Esophagus squamous epithelium (tissue), 5 donors: ENCODE results near the gene CYS1. TPM values are rescaled to one million over a fixed set of nuclear protein-coding genes. Genes with fewer than 3 reads are reported as not detected.

Experiments
- DNase-seq: peaks from one replicate; lab custom pipeline; 2025; lab: John Stamatoyannopoulos, UW
- H3K27ac ChIP-seq, 4 donors: fragments of 200-600 bp; sonication (generic); one replicate each; pipeline ENCODE4 v1.5.1; 2016 to 2019; ENCODE audit warnings: mild to moderate bottlenecking in 1 of 4
- H3K27me3 ChIP-seq, 4 donors: fragments of 200-600 bp; sonication (generic); 1 replicate in 3 of 4; 2 replicates in 1 of 4; pipeline versions ENCODE4 v1.5.1 to v1.6.0; 2017 to 2021; ENCODE audit warnings: antibody characterized with exemption in 1 of 4
- H3K36me3 ChIP-seq, 3 donors: fragments of 200-600 bp; sonication (generic); one replicate each; pipeline ENCODE4 v1.5.1; 2016 to 2019
- H3K4me1 ChIP-seq, 3 donors: fragments of 200-600 bp; sonication (generic); one replicate each; pipeline ENCODE4 v1.5.1; 2017 to 2019
- H3K4me3 ChIP-seq, 4 donors: fragments of 200-600 bp; sonication (generic); 1 replicate in 3 of 4; 2 replicates in 1 of 4; pipeline ENCODE4 v1.5.1; 2016 to 2019; ENCODE audit warnings: mild to moderate bottlenecking in 2 of 4, moderate library complexity in 1 of 4
- H3K9me3 ChIP-seq, 3 donors: fragments of 200-600 bp; sonication (generic); one replicate each; pipeline ENCODE4 v1.5.1; 2016 to 2019
- POLR2A ChIP-seq, 4 donors: fragments of 450-650 bp; IDR thresholded peaks; one replicate each; pipeline ENCODE4 v1.6.1; 2017; ENCODE audit warnings: antibody characterized with exemption in 4 of 4, mild to moderate bottlenecking in 4 of 4, moderate library complexity in 3 of 4
- WGBS, 2 donors: methylation state at CpG; one replicate each; pipeline ENCODE4 v1.1.5; 2018; 5-methylcytosine and 5-hydroxymethylcytosine counted together
- intact Hi-C: fragments of 100-400 bp; cut with DNase I; formaldehyde crosslinking; loops from one replicate; pipeline ENCODE4 v1.15.0; 2022
- total RNA-seq, 4 donors: library from RNA; depleted of rRNA; stranded (reverse); fragments of >200 nt; gene quantifications; one replicate each; pipeline ENCODE4 v1.1.0, GENCODE V29; 2016
- TF ChIP-seq, protein P1 (sequence below), 6 experiments: fragments of 450-650 bp in 4 of 6; fragments of 200-600 bp in 2 of 6; sonication (generic) in 2 of 6; IDR thresholded peaks; one replicate each; pipeline ENCODE4 v1.5.1; 2016 to 2019; ENCODE audit warnings: antibody characterized with exemption in 6 of 6, mild to moderate bottlenecking in 4 of 6, moderate library complexity in 4 of 6
- donor health status: DM: yes; HTN: yes; CAD: no.

Gene CYS1
- total RNA-seq, 4 donors from 2014 or later, result 0.09 to 2.5 (median 0.80) TPM

DNA sequence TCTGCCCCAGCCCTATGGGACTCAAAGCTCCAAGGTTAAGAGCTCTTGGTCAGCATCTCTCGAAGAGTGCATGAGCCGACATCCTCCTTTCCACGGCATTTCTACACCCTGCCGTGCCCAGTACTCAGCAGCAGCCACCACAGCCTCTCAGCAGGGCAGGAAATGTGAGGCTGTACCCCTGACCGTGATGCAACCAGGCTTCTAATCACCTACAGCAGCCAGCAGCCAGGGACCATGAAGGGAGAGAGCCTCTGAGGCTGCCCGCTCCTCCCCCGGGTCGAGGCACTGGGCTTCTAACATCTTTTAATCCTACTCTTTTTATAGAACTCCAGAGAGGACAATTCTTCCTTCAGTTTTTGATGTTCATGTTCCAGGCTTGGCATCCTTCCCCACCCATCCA, 6.5 kb downstream of the CYS1 start:
- intact Hi-C loops, result loop anchor here (10.0 kb wide), 1 partner anchor 361 kb away; no protein-coding TSS in a partner anchor
- Histone ChIP-seq H3K9me3 (no peaks in the 10 kb centered on the region), H3K4me1 (peaks cover 0 to 16% (median 0%) of the 10 kb centered on the region in 3 donors), H3K36me3 (no peaks in the 10 kb centered on the region), H3K27me3 (peaks cover 0 to 57% (median 0%) of the 10 kb centered on the region in 4 donors), H3K4me3 (no peak overlapping the region), H3K27ac (no peak overlapping the region)
- WGBS, 2 donors, result 60 to 78% methylated on average over 5 to 8 of the region's 8 CpGs
- TF ChIP-seq POLR2A (IDR thresholded peaks at IDR 0.05), result no peak
- TF ChIP-seq, protein P1, sequence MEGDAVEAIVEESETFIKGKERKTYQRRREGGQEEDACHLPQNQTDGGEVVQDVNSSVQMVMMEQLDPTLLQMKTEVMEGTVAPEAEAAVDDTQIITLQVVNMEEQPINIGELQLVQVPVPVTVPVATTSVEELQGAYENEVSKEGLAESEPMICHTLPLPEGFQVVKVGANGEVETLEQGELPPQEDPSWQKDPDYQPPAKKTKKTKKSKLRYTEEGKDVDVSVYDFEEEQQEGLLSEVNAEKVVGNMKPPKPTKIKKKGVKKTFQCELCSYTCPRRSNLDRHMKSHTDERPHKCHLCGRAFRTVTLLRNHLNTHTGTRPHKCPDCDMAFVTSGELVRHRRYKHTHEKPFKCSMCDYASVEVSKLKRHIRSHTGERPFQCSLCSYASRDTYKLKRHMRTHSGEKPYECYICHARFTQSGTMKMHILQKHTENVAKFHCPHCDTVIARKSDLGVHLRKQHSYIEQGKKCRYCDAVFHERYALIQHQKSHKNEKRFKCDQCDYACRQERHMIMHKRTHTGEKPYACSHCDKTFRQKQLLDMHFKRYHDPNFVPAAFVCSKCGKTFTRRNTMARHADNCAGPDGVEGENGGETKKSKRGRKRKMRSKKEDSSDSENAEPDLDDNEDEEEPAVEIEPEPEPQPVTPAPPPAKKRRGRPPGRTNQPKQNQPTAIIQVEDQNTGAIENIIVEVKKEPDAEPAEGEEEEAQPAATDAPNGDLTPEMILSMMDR (IDR thresholded peaks at IDR 0.05), result no peak
- DNase-seq, result no peak

DNA sequence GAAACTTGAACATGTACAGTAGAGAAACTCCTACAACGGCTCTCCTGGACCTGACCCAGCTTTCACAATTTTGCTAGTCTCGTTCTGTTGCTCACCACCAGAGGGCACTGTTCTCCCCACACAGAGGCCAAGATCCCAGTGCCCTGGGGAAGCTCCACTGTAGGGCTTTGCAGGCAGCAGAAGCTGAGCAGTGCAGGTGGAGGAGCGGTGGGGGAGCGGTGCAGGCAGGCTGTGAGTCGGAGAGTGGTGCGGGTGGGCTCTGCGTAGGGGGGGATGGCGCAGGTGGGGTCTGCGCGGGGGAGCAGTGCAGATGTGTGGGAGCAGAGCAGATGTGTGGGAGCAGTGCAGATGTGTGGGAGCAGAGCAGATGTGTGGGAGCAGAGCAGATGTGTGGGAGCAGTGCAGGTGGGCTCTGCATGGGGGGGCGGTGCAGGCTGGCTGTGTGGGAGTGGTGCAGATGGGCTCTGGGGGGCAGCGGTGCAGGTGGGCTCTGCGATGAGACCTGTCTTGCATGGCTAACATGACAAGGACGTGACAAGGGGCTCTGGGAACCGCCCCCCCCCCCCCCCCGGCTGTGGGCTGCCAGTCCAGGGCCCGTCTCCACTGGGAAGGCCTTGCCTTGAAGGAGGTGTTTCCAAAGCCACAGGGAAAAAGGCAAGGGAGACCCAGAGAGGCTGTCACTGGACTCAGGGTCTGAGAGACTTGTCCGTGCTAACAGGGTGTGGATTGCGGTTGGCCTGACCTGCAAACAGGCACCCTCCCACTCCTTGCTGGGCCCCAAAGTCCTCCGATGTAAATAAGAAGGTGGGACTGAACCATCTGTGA, 7.3 kb downstream of the CYS1 start:
- H3K4me3 ChIP-seq, result no peak overlapping the region
- no peak for DNase-seq
- intact Hi-C loops, result loop anchor here (10.0 kb wide), 1 partner anchor 362 kb away; no protein-coding TSS in a partner anchor
- peaks cover 0 to 49% (median 0%) of the 10 kb centered on the region in 4 donors for H3K27me3 ChIP-seq
- H3K36me3 ChIP-seq, result no peaks in the 10 kb centered on the region
- WGBS, 2 donors, result 47 to 51% methylated on average over 8 to 10 of the region's 20 CpGs
- H3K9me3 ChIP-seq, result no peaks in the 10 kb centered on the region
- no peak overlapping the region for H3K27ac ChIP-seq
- peaks cover 0 to 10% (median 0%) of the 10 kb centered on the region in 3 donors for H3K4me1 ChIP-seq
- TF ChIP-seq, protein P1 (IDR thresholded peaks at IDR 0.05), result peak; percentile 83 to 92 (median 90)
- no peak for TF ChIP-seq POLR2A (IDR thresholded peaks at IDR 0.05)

DNA sequence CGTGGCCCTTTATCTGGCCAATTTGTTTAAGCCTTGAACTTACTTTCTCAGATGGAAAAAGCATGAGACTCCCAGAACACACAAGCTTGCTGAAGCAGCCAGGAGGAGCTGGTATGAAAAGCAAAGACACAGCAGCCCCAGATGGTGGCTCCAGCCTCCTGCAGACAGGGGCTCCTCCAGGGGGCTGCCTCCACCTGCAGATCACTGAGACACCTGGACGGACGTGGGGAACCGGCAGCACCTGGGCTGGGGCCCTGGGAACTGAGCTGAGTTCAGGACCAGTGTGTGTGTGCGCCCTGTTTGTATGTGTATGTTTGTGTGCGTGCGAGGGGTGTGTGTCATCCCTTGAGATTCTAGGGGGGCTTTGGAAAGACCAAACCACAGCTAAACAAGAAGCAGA, 8.6 kb downstream of the CYS1 start:
- 88 to 96% methylated on average over 3 to 7 of the region's 7 CpGs for WGBS, 2 donors
- no peak for DNase-seq
- intact Hi-C loops, result loop anchor here (10.0 kb wide), 1 partner anchor 363 kb away; no protein-coding TSS in a partner anchor
- H3K36me3 ChIP-seq, result no peaks in the 10 kb centered on the region
- H3K9me3 ChIP-seq, result no peaks in the 10 kb centered on the region
- peaks cover 0 to 10% (median 0%) of the 10 kb centered on the region in 3 donors for H3K4me1 ChIP-seq
- H3K4me3 ChIP-seq, result no peak overlapping the region
- H3K27me3 ChIP-seq, result peaks cover 0 to 38% (median 0%) of the 10 kb centered on the region in 4 donors
- TF ChIP-seq, protein P1 (IDR thresholded peaks at IDR 0.05), result no peak
- no peak for TF ChIP-seq POLR2A (IDR thresholded peaks at IDR 0.05)
- H3K27ac ChIP-seq, result no peak overlapping the region

DNA sequence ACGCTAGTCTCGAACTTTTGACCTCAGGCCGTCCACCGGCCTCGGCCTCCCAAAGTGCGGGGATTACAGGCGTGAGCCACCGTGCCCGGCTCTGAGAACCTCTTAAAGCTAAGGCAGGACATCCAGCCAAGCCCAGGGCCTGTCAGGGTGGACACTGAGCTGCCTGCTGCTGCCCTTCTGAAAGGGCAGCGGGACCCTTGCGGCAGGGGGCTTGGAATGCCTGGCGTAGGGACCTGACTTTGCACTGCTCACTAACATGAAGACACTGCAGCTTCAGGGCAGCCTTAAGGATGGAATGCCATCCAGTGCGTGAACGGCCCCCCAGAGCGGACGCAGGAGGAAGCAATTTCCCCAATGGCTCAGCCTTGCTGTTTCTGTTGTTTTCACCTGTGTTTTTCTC, 9.0 kb downstream of the CYS1 start:
- Histone ChIP-seq H3K4me3 (no peak overlapping the region), H3K4me1 (peaks cover 0 to 10% (median 0%) of the 10 kb centered on the region in 3 donors), H3K9me3 (no peaks in the 10 kb centered on the region), H3K36me3 (no peaks in the 10 kb centered on the region), H3K27ac (no peak overlapping the region), H3K27me3 (peaks cover 0 to 34% (median 0%) of the 10 kb centered on the region in 4 donors)
- WGBS, 2 donors, result 100% methylated on average over 4 of the region's 16 CpGs; no CpG with 5 or more reads in 1 of the 2 donors
- intact Hi-C loops, result loop anchor here (10.0 kb wide), 1 partner anchor 364 kb away; no protein-coding TSS in a partner anchor
- no peak for DNase-seq
- TF ChIP-seq, protein P1 (IDR thresholded peaks at IDR 0.05), result no peak
- no peak for TF ChIP-seq POLR2A (IDR thresholded peaks at IDR 0.05)

DNA sequence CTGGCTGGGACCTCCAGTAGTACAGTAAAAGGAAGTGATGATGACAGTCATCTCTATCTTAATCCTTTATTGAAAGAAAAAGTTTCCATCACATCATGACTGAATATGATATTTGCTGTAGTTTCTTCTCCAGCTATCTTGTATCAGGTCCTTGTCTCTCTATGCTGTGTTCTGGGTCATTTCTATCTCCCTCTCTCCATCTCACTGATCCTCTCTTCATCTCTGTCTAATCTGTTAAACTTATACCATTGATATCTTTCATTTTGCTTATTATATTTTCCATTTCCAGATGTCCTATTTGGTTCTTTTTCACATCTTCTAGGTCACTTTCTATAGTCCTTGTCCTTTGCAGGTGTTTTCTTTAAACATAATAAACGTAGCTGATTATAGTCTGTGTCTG, 12.3 kb downstream of the CYS1 start:
- Histone ChIP-seq H3K36me3 (no peaks in the 10 kb centered on the region), H3K27me3 (peaks cover 0 to 3% (median 0%) of the 10 kb centered on the region in 4 donors), H3K27ac (no peak overlapping the region), H3K4me1 (peaks cover 0 to 7% (median 0%) of the 10 kb centered on the region in 3 donors), H3K4me3 (no peak overlapping the region), H3K9me3 (no peaks in the 10 kb centered on the region)
- WGBS, 2 donors, result 70 to 84% methylated on average over 1 of the region's 1 CpG
- DNase-seq, result no peak
- TF ChIP-seq, protein P1 (IDR thresholded peaks at IDR 0.05), result no peak
- no peak for TF ChIP-seq POLR2A (IDR thresholded peaks at IDR 0.05)
- intact Hi-C loops, result no loop called here
